UCSD-AML1 (cell line): ENCODE results near the gene GLI1.

Source experiments
- DNase-seq: peaks from one replicate; lab custom pipeline; 2025; ENCODE audit not compliant: unreplicated experiment; lab: John Stamatoyannopoulos, UW

The GLI1 gene

DNA sequence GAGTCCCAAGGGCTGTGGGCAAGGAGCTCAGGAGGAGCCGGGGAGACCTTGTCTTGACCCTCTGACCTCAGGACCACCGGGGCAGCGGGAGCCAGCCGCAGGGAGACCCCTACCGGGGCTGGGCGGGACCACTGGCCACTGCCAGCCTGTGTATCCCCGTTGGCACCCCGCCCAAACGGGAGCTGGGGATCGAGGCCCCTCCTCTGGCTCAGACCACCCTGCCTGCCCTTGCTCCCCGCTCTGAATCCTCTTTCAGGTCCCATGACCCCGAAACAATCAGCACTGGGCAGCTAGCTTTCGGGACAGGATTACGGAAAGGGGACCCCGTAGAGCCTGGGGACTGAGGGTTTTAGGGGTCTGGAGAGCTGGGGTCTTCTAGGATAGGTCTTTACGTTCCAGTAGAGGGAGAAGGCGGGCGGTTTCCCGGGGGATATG, 1.3 kb downstream of the GLI1 start:
- no peak for DNase-seq

DNA sequence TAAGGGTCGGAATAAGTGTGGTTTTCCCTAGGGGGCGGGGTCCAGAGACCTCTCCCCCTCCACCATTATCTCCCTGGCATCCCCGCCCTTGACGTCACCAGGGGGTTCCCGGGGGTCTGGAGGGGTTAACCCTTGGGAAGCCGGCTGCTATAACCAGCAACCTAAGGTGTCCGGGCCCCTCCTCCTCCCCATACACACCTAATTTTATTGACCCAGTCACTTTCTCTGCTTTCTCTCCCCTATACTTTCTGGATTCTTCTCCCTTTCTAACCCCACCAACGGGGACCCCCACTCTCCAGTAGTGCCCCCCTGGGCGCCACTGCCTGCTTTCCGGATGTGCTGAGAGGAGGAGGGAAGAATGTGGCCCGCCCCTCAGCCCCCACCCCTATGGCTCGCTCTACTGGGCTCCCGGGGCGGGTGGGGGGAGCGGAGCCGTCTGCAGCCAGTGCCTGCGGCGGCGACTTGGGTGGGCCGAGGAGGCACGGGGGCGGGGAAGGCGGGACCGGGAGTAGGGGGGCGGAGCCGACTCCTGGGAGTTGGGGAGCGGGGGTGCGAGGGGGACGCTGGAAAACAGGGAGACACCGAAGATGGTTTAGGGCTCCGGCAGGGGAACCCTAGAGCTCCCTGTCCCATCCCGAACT, 1.8 kb downstream of the GLI1 start:
- DNase-seq: peak; percentile 40

GRCh38 chr12:57461917-57462250, 2.3 kb downstream of the GLI1 start:
- no peak for DNase-seq

- DNase-seq: peak; percentile 84
Measured at GRCh38 chr12:57462251-57462911, 2.8 kb downstream of the GLI1 start.

GRCh38 chr12:57462912-57463253, 3.3 kb downstream of the GLI1 start:
- no peak for DNase-seq

- no peak for DNase-seq
Measured at GRCh38 chr12:57464569-57464968, 5.0 kb downstream of the GLI1 start.

- no peak for DNase-seq
Measured at GRCh38 chr12:57465030-57465746, 5.6 kb downstream of the GLI1 start.

DNA sequence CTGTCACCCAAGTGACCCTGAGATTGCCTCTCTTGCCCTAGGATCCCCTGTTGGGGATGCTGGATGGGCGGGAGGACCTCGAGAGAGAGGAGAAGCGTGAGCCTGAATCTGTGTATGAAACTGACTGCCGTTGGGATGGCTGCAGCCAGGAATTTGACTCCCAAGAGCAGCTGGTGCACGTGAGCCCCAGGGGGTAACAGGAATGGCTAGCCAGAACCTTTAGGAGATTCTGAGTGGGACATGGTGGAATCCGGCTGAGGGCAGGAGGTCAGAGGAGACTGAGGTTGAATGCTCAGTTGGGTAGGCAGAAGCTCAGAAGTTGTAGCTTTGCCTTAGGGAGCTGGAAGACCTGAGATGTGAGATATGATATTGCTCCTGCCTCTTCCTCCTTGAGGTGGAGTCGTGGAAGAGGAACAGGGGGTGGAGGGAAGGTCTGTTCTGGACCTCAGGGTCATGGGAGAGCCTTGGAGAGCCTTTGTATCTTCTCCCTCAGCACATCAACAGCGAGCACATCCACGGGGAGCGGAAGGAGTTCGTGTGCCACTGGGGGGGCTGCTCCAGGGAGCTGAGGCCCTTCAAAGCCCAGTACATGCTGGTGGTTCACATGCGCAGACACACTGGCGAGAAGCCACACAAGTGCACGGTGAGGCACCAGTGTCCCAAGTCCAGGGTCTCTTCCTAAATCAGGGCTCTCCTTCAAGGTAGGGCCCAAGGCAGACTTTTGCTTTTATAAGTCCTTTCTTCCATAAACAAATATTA, 6.3 kb downstream of the GLI1 start:
- DNase-seq: no peak

DNA sequence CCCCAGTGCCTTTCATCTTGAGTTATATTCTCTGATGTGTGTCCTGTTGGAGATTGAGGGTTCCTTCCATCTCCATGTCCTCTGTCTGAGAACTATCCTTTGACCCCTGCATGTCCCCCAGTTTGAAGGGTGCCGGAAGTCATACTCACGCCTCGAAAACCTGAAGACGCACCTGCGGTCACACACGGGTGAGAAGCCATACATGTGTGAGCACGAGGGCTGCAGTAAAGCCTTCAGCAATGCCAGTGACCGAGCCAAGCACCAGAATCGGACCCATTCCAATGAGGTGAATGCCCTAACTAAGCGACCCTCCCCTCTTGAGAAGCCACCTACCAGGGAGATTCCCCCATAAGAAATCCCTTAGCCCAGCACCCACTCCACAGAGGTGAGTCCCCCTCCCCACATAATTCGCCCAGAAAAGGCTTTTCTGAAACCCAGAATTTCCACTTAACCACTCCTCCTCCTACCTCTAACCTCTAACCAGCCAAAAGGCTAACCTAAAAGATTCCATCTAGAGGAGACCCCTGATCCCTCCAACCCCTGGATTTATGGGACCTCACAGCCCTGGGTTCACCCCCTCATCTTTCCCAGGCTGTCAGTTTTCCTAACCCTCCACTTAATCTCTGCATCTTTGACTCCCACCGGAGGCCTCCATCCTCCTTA, 7.8 kb downstream of the GLI1 start:
- DNase-seq: no peak

DNA sequence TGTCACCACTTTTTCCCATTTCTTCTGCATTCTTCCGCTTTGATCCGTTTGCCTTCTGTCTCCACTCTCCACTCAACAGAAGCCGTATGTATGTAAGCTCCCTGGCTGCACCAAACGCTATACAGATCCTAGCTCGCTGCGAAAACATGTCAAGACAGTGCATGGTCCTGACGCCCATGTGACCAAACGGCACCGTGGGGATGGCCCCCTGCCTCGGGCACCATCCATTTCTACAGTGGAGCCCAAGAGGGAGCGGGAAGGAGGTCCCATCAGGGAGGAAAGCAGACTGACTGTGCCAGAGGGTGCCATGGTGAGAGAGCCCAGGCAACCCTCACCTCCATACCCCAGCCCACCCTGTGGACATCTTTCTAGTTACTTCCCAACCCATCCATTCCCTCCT, 8.3 kb downstream of the GLI1 start:
- DNase-seq: no peak

- no peak for DNase-seq
Measured at GRCh38 chr12:57469296-57470164, 9.9 kb downstream of the GLI1 start.

DNA sequence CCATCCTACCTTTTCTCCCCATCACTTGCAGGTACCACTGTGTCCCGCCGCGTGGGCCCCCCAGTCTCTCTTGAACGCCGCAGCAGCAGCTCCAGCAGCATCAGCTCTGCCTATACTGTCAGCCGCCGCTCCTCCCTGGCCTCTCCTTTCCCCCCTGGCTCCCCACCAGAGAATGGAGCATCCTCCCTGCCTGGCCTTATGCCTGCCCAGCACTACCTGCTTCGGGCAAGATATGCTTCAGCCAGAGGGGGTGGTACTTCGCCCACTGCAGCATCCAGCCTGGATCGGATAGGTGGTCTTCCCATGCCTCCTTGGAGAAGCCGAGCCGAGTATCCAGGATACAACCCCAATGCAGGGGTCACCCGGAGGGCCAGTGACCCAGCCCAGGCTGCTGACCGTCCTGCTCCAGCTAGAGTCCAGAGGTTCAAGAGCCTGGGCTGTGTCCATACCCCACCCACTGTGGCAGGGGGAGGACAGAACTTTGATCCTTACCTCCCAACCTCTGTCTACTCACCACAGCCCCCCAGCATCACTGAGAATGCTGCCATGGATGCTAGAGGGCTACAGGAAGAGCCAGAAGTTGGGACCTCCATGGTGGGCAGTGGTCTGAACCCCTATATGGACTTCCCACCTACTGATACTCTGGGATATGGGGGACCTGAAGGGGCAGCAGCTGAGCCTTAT, 10.8 kb downstream of the GLI1 start:
- no peak for DNase-seq

DNA sequence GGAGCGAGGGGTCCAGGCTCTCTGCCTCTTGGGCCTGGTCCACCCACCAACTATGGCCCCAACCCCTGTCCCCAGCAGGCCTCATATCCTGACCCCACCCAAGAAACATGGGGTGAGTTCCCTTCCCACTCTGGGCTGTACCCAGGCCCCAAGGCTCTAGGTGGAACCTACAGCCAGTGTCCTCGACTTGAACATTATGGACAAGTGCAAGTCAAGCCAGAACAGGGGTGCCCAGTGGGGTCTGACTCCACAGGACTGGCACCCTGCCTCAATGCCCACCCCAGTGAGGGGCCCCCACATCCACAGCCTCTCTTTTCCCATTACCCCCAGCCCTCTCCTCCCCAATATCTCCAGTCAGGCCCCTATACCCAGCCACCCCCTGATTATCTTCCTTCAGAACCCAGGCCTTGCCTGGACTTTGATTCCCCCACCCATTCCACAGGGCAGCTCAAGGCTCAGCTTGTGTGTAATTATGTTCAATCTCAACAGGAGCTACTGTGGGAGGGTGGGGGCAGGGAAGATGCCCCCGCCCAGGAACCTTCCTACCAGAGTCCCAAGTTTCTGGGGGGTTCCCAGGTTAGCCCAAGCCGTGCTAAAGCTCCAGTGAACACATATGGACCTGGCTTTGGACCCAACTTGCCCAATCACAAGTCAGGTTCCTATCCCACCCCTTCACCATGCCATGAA, 11.5 kb downstream of the GLI1 start:
- no peak for DNase-seq

DNA sequence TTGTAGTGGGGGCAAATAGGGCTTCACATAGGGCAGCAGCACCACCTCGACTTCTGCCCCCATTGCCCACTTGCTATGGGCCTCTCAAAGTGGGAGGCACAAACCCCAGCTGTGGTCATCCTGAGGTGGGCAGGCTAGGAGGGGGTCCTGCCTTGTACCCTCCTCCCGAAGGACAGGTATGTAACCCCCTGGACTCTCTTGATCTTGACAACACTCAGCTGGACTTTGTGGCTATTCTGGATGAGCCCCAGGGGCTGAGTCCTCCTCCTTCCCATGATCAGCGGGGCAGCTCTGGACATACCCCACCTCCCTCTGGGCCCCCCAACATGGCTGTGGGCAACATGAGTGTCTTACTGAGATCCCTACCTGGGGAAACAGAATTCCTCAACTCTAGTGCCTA, 12.1 kb downstream of the GLI1 start:
- no peak for DNase-seq

- no peak for DNase-seq
Measured at GRCh38 chr12:57472391-57472790, 12.8 kb downstream of the GLI1 start.

GRCh38 chr12:57473392-57473791, 13.8 kb downstream of the GLI1 start:
- no peak for DNase-seq

GRCh38 chr12:57473886-57474285, 14.3 kb downstream of the GLI1 start:
- no peak for DNase-seq

DNA sequence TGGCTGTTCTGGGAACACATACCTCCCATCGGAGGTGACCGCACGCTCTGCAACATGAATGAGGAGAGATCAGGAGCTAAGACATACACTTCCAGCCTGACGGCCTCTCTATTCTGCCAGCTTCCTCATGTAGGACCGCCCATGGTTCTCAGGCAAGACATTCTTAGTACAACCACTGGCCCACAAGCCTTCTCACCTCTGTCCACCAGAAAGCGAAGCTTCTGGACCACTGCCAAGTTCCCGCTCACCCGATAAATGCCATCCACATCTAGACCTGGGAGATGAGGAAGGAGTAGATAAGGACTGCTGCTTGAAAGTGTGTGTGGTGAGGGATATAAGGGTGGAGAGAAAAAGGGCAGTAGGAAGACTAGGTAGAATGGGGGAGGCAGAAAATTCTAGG, 14.8 kb downstream of the GLI1 start:
- no peak for DNase-seq

- DNase-seq: no peak
Measured at GRCh38 chr12:57474862-57475261, 15.3 kb downstream of the GLI1 start.
